Nephron (organoid): Measurements from ENCODE around the gene CENPP.

ENCODE experiments used
- H3K27ac Mint-ChIP-seq, 3 experiments: 2 replicates each; pipeline ENCODE4 v1.8.0; 2020; ENCODE audit warnings: mixed read lengths in 3 of 3, mild to moderate bottlenecking in 2 of 3, moderate library complexity in 1 of 3
- H3K27me3 Mint-ChIP-seq: 2 replicates; pipeline ENCODE4 v1.8.0; 2021; ENCODE audit warnings: low read depth, mild to moderate bottlenecking, moderate library complexity, mixed read lengths
- H3K36me3 Mint-ChIP-seq: 2 replicates; pipeline ENCODE4 v1.8.0; 2020; ENCODE audit warnings: low read depth, mixed read lengths
- H3K4me1 Mint-ChIP-seq: 2 replicates; pipeline ENCODE4 v1.8.0; 2020; ENCODE audit warnings: mixed read lengths
- H3K4me3 Mint-ChIP-seq, 3 experiments: 2 replicates each; pipeline ENCODE4 v1.8.0; 2020; ENCODE audit warnings: mild to moderate bottlenecking in 3 of 3, mixed read lengths in 3 of 3, moderate library complexity in 2 of 3
- H3K9me3 Mint-ChIP-seq: 2 replicates; pipeline ENCODE4 v1.8.0; 2020; ENCODE audit warnings: mixed read lengths
- CTCF ChIP-seq, 3 experiments: fragments of 200-600 bp; sonication (generic); IDR thresholded peaks; one replicate each; pipeline ENCODE4 v1.5.0; 2021; ENCODE audit warnings: antibody characterized with exemption in 3 of 3; ENCODE audit not compliant: unreplicated experiment in 3 of 3

The CENPP gene

DNA sequence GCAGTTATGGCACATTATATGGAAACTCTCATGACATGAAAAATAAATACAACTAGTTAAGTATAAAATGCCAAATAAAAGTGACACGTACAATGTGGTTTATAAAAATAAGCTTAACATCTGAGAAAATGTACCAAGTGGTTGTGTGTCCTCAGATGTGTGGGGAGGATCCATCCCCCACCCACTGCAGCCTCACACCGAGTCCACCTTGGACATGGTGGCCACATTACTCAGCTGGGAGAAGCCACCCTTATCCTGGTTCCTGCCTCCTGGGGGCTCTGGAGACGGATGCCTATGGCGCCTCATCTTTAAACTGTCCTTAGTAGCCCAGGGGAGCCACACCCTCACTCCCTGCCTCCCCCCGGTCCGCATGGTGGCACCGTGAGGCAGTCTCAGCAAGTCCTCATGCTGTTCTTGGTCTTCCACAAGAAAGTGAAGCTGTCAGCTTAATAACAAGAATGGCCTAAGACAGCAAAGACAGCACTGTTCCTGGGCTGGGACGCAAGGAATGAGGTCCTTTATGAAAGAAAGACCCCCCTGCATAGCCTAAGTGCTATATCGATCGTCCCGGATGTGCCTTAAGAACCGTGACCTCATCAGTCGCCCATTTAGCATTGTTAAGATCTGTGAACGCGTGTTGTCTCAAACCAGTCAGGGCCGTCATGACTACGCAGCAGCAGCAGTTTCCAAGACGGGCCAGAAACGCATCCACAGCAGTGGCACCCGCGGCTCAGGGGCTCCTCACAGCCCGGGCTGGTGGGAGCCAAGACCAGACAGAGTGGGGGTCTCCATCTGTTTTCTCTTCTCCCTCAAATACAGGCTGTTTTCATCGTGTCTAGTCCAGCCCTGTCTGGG is 287.7 kb downstream of the CENPP start:
- H3K4me1 Mint-ChIP-seq = peaks cover 47% of the 10 kb centered on the region
- H3K27me3 Mint-ChIP-seq = no peaks in the 10 kb centered on the region
- no peak overlapping the region for H3K4me3 Mint-ChIP-seq
- no peak for TF ChIP-seq CTCF (IDR thresholded peaks at IDR 0.05; ENCODE audit: unreplicated experiment in 3 of 3)
- peaks cover 42% of the 10 kb centered on the region for H3K36me3 Mint-ChIP-seq
- no peaks in the 10 kb centered on the region for H3K9me3 Mint-ChIP-seq
- H3K27ac Mint-ChIP-seq = peak overlapping the region in 1 of 3 experiments; percentile 92

- H3K4me1 Mint-ChIP-seq = peaks cover 45% of the 10 kb centered on the region
- peaks cover 46% of the 10 kb centered on the region for H3K36me3 Mint-ChIP-seq
- TF ChIP-seq CTCF (IDR thresholded peaks at IDR 0.05; ENCODE audit: unreplicated experiment in 3 of 3) = no peak
- peak overlapping the region in 1 of 3 experiments; percentile 88 for H3K27ac Mint-ChIP-seq
- no peaks in the 10 kb centered on the region for H3K27me3 Mint-ChIP-seq
- no peak overlapping the region for H3K4me3 Mint-ChIP-seq
- no peaks in the 10 kb centered on the region for H3K9me3 Mint-ChIP-seq
Observed at GRCh38 chr9:92614123-92614510, 288.4 kb downstream of the CENPP start.

DNA sequence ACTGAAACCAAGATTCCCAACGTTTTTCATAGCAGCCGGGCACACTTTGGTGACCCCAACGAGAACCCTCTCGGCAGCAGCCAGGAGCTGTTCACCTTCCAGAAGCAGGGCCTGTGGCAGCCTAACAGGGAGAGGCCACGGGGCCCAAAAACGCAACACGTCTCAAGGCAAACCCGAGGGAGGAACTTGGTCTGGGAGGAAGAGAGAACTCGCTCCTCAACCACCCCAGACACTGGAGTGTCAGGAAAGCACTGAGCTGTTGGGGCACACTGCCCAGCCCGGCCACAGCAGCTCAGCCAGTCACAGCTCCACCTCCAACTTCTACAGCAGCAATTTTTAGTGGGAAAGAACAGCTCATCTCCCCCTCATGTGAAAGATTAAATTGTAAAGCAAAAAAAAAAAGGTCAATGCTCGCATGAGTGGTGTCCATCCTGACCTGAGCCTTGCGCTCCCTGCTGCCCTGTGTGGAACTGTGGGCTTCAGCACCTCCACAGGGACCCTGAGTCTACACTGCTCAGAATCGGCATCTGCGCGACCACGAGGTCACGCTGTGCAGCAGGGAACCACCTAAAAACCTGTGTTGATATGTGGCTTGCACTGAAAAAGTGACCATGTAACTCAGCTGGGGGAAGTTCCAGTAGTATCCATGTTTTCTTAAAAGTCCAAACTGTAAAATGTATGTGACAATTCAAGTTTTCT is 289.2 kb downstream of the CENPP start:
- Mint-ChIP-seq H3K4me3 (no peak overlapping the region), H3K27ac (peak overlapping the region in 2 of 3 experiments; percentile 23 to 88), H3K4me1 (peaks cover 42% of the 10 kb centered on the region), H3K27me3 (no peaks in the 10 kb centered on the region), H3K9me3 (no peaks in the 10 kb centered on the region), H3K36me3 (peaks cover 46% of the 10 kb centered on the region)
- no peak for TF ChIP-seq CTCF (IDR thresholded peaks at IDR 0.05; ENCODE audit: unreplicated experiment in 3 of 3)

DNA sequence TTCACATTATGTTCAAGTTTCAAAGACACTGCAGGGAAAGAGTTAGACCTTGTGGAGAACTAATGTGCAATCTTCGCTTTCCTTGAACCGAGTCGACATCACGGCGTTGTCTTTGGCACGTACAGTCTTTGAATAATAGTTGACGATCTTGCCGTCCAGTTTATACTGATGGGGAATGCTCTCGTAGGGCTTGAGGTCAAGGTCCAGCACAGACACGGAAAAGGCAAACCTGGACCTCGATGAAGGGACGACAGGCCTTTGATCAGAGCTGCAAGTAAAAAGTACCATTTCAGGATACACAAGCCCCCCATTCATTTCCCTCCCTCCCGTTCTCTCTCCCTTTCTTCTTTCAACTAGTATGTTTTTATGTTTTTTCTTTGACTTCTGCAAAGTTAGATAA is 290.0 kb downstream of the CENPP start:
- peaks cover 42% of the 10 kb centered on the region for H3K4me1 Mint-ChIP-seq
- peak overlapping the region in 1 of 3 experiments; percentile 19 for H3K4me3 Mint-ChIP-seq
- no peaks in the 10 kb centered on the region for H3K9me3 Mint-ChIP-seq
- peak overlapping the region; percentile 57 to 88 (median 77) for H3K27ac Mint-ChIP-seq
- H3K27me3 Mint-ChIP-seq = no peaks in the 10 kb centered on the region
- peaks cover 52% of the 10 kb centered on the region for H3K36me3 Mint-ChIP-seq
- TF ChIP-seq CTCF (IDR thresholded peaks at IDR 0.05; ENCODE audit: unreplicated experiment in 3 of 3) = no peak

DNA sequence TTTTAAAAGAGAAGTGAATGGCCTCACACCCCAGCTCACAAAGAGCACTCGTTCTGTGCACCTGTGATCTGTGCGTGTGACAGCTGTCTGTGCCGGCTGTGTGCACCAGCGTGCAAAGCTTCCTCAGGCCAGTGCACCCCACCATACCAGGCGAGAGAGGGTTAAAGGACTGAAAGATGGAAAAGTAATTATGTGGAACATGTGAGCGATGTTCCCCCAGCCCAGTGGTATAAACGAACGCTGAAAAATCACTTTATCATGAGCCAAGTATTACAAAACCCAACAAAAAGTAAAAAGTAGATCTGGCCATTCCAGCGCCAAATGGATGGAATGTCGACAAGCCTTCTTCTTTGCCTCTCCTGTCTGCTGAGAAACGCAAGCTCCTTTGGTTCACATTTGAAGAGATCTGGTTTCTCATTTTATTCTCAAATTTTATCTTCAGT is 290.5 kb downstream of the CENPP start:
- Mint-ChIP-seq H3K4me3 (peak overlapping the region in 1 of 3 experiments; percentile 19), H3K36me3 (peaks cover 49% of the 10 kb centered on the region), H3K27me3 (no peaks in the 10 kb centered on the region), H3K4me1 (peaks cover 42% of the 10 kb centered on the region), H3K9me3 (no peaks in the 10 kb centered on the region), H3K27ac (peak overlapping the region; percentile 57 to 88 (median 77))
- TF ChIP-seq CTCF (IDR thresholded peaks at IDR 0.05; ENCODE audit: unreplicated experiment in 3 of 3) = no peak
